Adrenal gland (tissue), 5 donors: ENCODE data around the gene MOSPD2.

Experiments used
- POLR2A ChIP-seq, 2 donors: fragments of 450-650 bp; IDR thresholded peaks; one replicate each; pipeline ENCODE4 v1.6.1; 2017; ENCODE audit warnings: antibody characterized with exemption in 2 of 2, mild to moderate bottlenecking in 2 of 2, moderate library complexity in 1 of 2
- TF ChIP-seq, protein P1 (sequence below), 6 experiments: fragments of 450-650 bp in 4 of 6; fragments of 200-600 bp in 2 of 6; sonication (generic) in 1 of 6; IDR thresholded peaks; 1 replicate in 5 of 6; 2 replicates in 1 of 6; pipeline versions ENCODE4 v1.5.1 to v1.8.0; 2016 to 2021; ENCODE audit warnings: antibody characterized with exemption in 6 of 6, mild to moderate bottlenecking in 2 of 6, moderate library complexity in 1 of 6
- donor health status: DM: no; HTN: no; CAD: no.

DNA sequence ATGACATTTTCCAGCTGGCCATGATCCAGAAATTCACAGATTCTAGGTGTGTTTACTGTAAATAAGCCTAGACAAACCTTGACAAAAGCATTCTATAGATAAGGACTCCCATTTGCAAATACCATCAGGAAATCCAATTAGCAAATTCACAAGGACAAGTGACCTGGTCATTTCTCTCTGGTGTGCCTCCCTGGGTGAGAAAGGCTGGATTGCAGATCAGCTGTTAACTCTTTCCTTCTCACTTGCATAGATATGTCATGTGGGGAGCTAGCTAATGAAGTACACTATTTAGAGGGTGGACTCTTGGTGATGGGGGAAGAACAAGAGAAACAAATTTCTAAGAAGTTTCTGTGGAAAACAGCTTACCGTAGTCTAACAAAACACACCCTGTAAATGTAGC, 58.9 kb downstream of the MOSPD2 start:
- TF ChIP-seq, protein P1, sequence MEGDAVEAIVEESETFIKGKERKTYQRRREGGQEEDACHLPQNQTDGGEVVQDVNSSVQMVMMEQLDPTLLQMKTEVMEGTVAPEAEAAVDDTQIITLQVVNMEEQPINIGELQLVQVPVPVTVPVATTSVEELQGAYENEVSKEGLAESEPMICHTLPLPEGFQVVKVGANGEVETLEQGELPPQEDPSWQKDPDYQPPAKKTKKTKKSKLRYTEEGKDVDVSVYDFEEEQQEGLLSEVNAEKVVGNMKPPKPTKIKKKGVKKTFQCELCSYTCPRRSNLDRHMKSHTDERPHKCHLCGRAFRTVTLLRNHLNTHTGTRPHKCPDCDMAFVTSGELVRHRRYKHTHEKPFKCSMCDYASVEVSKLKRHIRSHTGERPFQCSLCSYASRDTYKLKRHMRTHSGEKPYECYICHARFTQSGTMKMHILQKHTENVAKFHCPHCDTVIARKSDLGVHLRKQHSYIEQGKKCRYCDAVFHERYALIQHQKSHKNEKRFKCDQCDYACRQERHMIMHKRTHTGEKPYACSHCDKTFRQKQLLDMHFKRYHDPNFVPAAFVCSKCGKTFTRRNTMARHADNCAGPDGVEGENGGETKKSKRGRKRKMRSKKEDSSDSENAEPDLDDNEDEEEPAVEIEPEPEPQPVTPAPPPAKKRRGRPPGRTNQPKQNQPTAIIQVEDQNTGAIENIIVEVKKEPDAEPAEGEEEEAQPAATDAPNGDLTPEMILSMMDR (IDR thresholded peaks at IDR 0.05), result no peak
- no peak for TF ChIP-seq POLR2A (IDR thresholded peaks at IDR 0.05)
